ENCODE measurements around the gene IL1RL2.

The IL1RL2 gene

GRCh38 chr2:102145934-102146333 is 40.9 kb upstream of the IL1RL2 start:
- no peak for TF ChIP-seq REST (IDR thresholded peaks at IDR 0.05; ENCODE audit: insufficient read depth in 1 of 2, low read depth in 2 of 2, low read length in 2 of 2)

GRCh38 chr2:102147935-102148334 is 38.9 kb upstream of the IL1RL2 start:
- TF ChIP-seq POLR2AphosphoS5 (IDR thresholded peaks at IDR 0.05; ENCODE audit: low read depth, low read length) (no peak), TAF1 (IDR thresholded peaks at IDR 0.05; ENCODE audit: borderline replicate concordance, insufficient read depth, low read length) (no peak), FOXP2 (optimal IDR thresholded peaks at IDR 0.05; ENCODE audit: borderline replicate concordance, extremely low read depth, extremely low read length, insufficient read depth) (no peak), REST (IDR thresholded peaks at IDR 0.05; ENCODE audit: insufficient read depth in 1 of 2, low read depth in 2 of 2, low read length in 2 of 2) (no peak), SIN3A (IDR thresholded peaks at IDR 0.05; ENCODE audit: borderline replicate concordance, insufficient read depth, low read length) (no peak)

- TF ChIP-seq POLR2AphosphoS5 (IDR thresholded peaks at IDR 0.05; ENCODE audit: low read depth, low read length): no peak
- no peak for TF ChIP-seq REST (IDR thresholded peaks at IDR 0.05; ENCODE audit: insufficient read depth in 1 of 2, low read depth in 2 of 2, low read length in 2 of 2)
- no peak for TF ChIP-seq SIN3A (IDR thresholded peaks at IDR 0.05; ENCODE audit: borderline replicate concordance, insufficient read depth, low read length)
Measured at GRCh38 chr2:102149243-102149642, 37.6 kb upstream of the IL1RL2 start.

GRCh38 chr2:102149644-102150455 is 37.0 kb upstream of the IL1RL2 start:
- TF ChIP-seq SIN3A (IDR thresholded peaks at IDR 0.05; ENCODE audit: borderline replicate concordance, insufficient read depth, low read length) (no peak), REST (IDR thresholded peaks at IDR 0.05; ENCODE audit: insufficient read depth in 1 of 2, low read depth in 2 of 2, low read length in 2 of 2) (no peak)

GRCh38 chr2:102154364-102154763 is 32.5 kb upstream of the IL1RL2 start:
- TF ChIP-seq FOXP2 (optimal IDR thresholded peaks at IDR 0.05; ENCODE audit: borderline replicate concordance, extremely low read depth, extremely low read length, insufficient read depth) (no peak), SIN3A (IDR thresholded peaks at IDR 0.05; ENCODE audit: borderline replicate concordance, insufficient read depth, low read length) (no peak), TAF1 (IDR thresholded peaks at IDR 0.05; ENCODE audit: borderline replicate concordance, insufficient read depth, low read length) (no peak), REST (IDR thresholded peaks at IDR 0.05; ENCODE audit: insufficient read depth in 1 of 2, low read depth in 2 of 2, low read length in 2 of 2) (no peak), POLR2AphosphoS5 (IDR thresholded peaks at IDR 0.05; ENCODE audit: low read depth, low read length) (no peak)

All from PFSK-1 (cell line).